Neural cell (in vitro differentiated cells): ENCODE results near the gene PRCC. TPM values are rescaled to one million over a fixed set of nuclear protein-coding genes. Genes with fewer than 3 reads are reported as not detected.
A peak's percentile ranks its signal among the peaks of the same experiment; 100 is the strongest.

ENCODE experiments used
- H2AFZ ChIP-seq: fragments of 200-600, 300-800 bp; sonication (generic), shearing (Covaris generic); 2 replicates; pipeline ENCODE4 v1.6.0; 2014; ENCODE audit warnings: low read depth, mild to moderate bottlenecking, antibody characterized with exemption, low read length, moderate library complexity
- H3F3A ChIP-seq: fragments of 200-600 bp; shearing (Covaris generic); 2 replicates; pipeline ENCODE4 v1.6.1; 2016; ENCODE audit warnings: mild to moderate bottlenecking, moderate library complexity, mixed read lengths, antibody characterized with exemption, low read length; ENCODE audit not compliant: insufficient read depth, poor library complexity, severe bottlenecking
- H3K27ac ChIP-seq: fragments of 200-600, 300-800 bp; sonication (generic), shearing (Covaris generic); 2 replicates; pipeline ENCODE4 v1.5.1; 2014; ENCODE audit warnings: mild to moderate bottlenecking, low read length, moderate library complexity
- H3K27me3 ChIP-seq: fragments of 300-800, 200-600 bp; sonication (generic), shearing (Covaris generic); 2 replicates; pipeline ENCODE4 v1.6.0; 2014; ENCODE audit warnings: mild to moderate bottlenecking, low read depth, low read length, moderate library complexity; ENCODE audit not compliant: insufficient read depth
- H3K36me3 ChIP-seq: fragments of 300-800, 200-600 bp; sonication (generic), shearing (Covaris generic); 2 replicates; pipeline ENCODE4 v1.5.1; 2014; ENCODE audit warnings: mild to moderate bottlenecking, antibody characterized with exemption, low read length, moderate library complexity; ENCODE audit not compliant: insufficient read depth
- H3K4me2 ChIP-seq: fragments of 300-800, 200-600 bp; sonication (generic), shearing (Covaris generic); 2 replicates; pipeline ENCODE4 v1.6.0; 2014; ENCODE audit warnings: mild to moderate bottlenecking, low read length
- H3K4me3 ChIP-seq: fragments of 300-800, 200-600 bp; sonication (generic), shearing (Covaris generic); 2 replicates; pipeline ENCODE4 v1.5.1; 2014; ENCODE audit warnings: mild to moderate bottlenecking, low read length, moderate library complexity
- H3K79me2 ChIP-seq: fragments of 200-600 bp; shearing (Covaris generic); replicated peaks from 2 replicates; pipeline ENCODE4 v1.6.0; 2014; ENCODE audit warnings: mild to moderate bottlenecking, low read length, moderate library complexity; ENCODE audit not compliant: insufficient read depth
- H3K9ac ChIP-seq: fragments of 300-800, 200-600 bp; sonication (generic), shearing (Covaris generic); 2 replicates; pipeline ENCODE4 v1.6.1; 2016; ENCODE audit warnings: mild to moderate bottlenecking, low read length, mixed read lengths
- H3K9me2 ChIP-seq: fragments of 200-600 bp; shearing (Covaris generic); 2 replicates; pipeline ENCODE4 v1.6.1; 2016; ENCODE audit warnings: mild to moderate bottlenecking, low read length, mixed read lengths; ENCODE audit not compliant: insufficient read depth
- H3K9me3 ChIP-seq: fragments of 200-600, 300-800 bp; sonication (generic), shearing (Covaris generic); 2 replicates; pipeline ENCODE4 v1.6.1; 2016; ENCODE audit warnings: mild to moderate bottlenecking, mixed run types, low read length, moderate library complexity, mixed read lengths
- H4K20me1 ChIP-seq: fragments of 200-600 bp; shearing (Covaris generic); 2 replicates; pipeline ENCODE4 v1.6.1; 2016; ENCODE audit warnings: mild to moderate bottlenecking, mixed run types; ENCODE audit not compliant: insufficient read depth
- EP300 ChIP-seq: fragments of 450-650 bp; conservative IDR thresholded peaks from 2 replicates; pipeline ENCODE4 v1.6.1; 2014; ENCODE audit warnings: antibody characterized with exemption, mild to moderate bottlenecking, moderate library complexity; ENCODE audit not compliant: poor library complexity, severe bottlenecking
- EZH2 ChIP-seq: fragments of 200-600, 300-800 bp; shearing (Covaris generic), sonication (generic); IDR thresholded peaks from 2 replicates; pipeline ENCODE4 v1.6.1; 2014; ENCODE audit warnings: antibody characterized with exemption, low read length, borderline replicate concordance, mild to moderate bottlenecking; ENCODE audit not compliant: insufficient read depth, poor library complexity, severe bottlenecking
- MXI1 ChIP-seq: fragments of 450-650 bp; conservative IDR thresholded peaks from 2 replicates; pipeline ENCODE4 v1.6.1; 2014; ENCODE audit warnings: antibody characterized with exemption, mild to moderate bottlenecking; ENCODE audit not compliant: poor library complexity, severe bottlenecking
- POLR2AphosphoS5 ChIP-seq: IDR thresholded peaks from 2 replicates; pipeline ENCODE4 v1.6.1; 2012
- RAD21 ChIP-seq: fragments of 450-650 bp; conservative IDR thresholded peaks from 2 replicates; pipeline ENCODE4 v1.6.1; 2014; ENCODE audit warnings: antibody characterized with exemption, mild to moderate bottlenecking, moderate library complexity
- SMC3 ChIP-seq: fragments of 450-650 bp; conservative IDR thresholded peaks from 2 replicates; pipeline ENCODE4 v1.6.1; 2014; ENCODE audit warnings: antibody characterized with exemption, mild to moderate bottlenecking, moderate library complexity; ENCODE audit not compliant: poor library complexity
- TAF1 ChIP-seq: IDR thresholded peaks from 2 replicates; pipeline ENCODE4 v1.6.1; 2012; ENCODE audit warnings: low read depth
- polyA plus RNA-seq: library from polyadenylated mRNA; depleted of rRNA; stranded (reverse); fragments of >200 nt; gene quantifications from 2 replicates; pipeline ENCODE4 v1.2.3, GENCODE V29; 2014
- TF ChIP-seq, protein P1 (sequence below): fragments of 450-650 bp; IDR thresholded peaks from 2 replicates; pipeline ENCODE4 v1.5.1; 2014; ENCODE audit warnings: antibody characterized with exemption, mild to moderate bottlenecking, moderate library complexity; ENCODE audit not compliant: poor library complexity, severe bottlenecking
- TF ChIP-seq, protein P2 (sequence below): IDR thresholded peaks from 2 replicates; pipeline ENCODE4 v1.6.1; 2012; ENCODE audit warnings: borderline replicate concordance

PRCC gene
- polyA plus RNA-seq, 1 donor from 2014 or later, result 17.5 TPM

DNA sequence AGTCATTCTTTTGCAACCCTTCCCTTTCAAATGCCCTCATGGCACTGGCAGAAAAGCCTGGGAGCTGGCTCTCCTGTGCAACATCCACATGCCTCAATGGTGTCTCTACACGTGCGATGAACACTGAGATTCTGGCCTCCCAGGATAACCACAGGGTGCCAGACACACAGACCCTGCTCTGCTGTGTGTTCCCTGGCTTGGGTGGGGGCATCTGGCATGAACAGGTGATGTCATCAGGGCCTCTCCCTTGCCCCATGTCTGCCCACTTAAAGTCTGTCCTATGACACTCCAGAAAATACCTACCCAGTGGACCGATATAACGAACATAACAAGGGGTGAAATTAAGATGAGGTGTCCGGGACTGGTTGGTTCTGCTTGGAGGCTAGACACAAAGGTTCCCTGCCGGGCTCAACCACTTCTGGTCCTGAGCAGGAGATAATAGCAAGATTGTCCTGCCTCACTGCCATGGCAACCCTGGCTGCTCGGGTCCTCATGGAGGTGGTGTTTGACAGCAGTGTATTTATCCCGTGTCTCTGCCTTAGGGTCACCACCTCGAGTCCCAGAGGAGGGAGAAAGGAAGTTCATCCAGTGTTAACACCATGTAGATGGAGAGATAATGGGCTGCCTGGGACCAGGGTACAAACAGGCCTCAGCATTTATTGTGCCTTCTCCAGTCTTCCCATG is 72.2 kb downstream of the PRCC start:
- Histone ChIP-seq H3K9me3 (no peaks in the 10 kb centered on the region), H3K4me2 (no peak overlapping the region), H4K20me1 (no peaks in the 10 kb centered on the region), H3K27me3 (peaks cover 16% of the 10 kb centered on the region), H3K9me2 (no peaks in the 10 kb centered on the region), H3K36me3 (no peaks in the 10 kb centered on the region), H2AFZ (no peak overlapping the region), H3K79me2 (no peaks in the 10 kb centered on the region), H3K4me3 (no peak overlapping the region), H3F3A (no peaks in the 10 kb centered on the region), H3K27ac (peak overlapping the region; percentile 51), H3K9ac (peak overlapping the region; percentile 31)
- TF ChIP-seq POLR2AphosphoS5 (no peak), MXI1 (no peak), TAF1 (no peak), EP300 (peak; percentile 20), RAD21 (no peak), EZH2 (no peak)
- TF ChIP-seq, protein P1, sequence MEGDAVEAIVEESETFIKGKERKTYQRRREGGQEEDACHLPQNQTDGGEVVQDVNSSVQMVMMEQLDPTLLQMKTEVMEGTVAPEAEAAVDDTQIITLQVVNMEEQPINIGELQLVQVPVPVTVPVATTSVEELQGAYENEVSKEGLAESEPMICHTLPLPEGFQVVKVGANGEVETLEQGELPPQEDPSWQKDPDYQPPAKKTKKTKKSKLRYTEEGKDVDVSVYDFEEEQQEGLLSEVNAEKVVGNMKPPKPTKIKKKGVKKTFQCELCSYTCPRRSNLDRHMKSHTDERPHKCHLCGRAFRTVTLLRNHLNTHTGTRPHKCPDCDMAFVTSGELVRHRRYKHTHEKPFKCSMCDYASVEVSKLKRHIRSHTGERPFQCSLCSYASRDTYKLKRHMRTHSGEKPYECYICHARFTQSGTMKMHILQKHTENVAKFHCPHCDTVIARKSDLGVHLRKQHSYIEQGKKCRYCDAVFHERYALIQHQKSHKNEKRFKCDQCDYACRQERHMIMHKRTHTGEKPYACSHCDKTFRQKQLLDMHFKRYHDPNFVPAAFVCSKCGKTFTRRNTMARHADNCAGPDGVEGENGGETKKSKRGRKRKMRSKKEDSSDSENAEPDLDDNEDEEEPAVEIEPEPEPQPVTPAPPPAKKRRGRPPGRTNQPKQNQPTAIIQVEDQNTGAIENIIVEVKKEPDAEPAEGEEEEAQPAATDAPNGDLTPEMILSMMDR, result no peak
- TF ChIP-seq, protein P2, sequence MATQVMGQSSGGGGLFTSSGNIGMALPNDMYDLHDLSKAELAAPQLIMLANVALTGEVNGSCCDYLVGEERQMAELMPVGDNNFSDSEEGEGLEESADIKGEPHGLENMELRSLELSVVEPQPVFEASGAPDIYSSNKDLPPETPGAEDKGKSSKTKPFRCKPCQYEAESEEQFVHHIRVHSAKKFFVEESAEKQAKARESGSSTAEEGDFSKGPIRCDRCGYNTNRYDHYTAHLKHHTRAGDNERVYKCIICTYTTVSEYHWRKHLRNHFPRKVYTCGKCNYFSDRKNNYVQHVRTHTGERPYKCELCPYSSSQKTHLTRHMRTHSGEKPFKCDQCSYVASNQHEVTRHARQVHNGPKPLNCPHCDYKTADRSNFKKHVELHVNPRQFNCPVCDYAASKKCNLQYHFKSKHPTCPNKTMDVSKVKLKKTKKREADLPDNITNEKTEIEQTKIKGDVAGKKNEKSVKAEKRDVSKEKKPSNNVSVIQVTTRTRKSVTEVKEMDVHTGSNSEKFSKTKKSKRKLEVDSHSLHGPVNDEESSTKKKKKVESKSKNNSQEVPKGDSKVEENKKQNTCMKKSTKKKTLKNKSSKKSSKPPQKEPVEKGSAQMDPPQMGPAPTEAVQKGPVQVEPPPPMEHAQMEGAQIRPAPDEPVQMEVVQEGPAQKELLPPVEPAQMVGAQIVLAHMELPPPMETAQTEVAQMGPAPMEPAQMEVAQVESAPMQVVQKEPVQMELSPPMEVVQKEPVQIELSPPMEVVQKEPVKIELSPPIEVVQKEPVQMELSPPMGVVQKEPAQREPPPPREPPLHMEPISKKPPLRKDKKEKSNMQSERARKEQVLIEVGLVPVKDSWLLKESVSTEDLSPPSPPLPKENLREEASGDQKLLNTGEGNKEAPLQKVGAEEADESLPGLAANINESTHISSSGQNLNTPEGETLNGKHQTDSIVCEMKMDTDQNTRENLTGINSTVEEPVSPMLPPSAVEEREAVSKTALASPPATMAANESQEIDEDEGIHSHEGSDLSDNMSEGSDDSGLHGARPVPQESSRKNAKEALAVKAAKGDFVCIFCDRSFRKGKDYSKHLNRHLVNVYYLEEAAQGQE, result no peak

DNA sequence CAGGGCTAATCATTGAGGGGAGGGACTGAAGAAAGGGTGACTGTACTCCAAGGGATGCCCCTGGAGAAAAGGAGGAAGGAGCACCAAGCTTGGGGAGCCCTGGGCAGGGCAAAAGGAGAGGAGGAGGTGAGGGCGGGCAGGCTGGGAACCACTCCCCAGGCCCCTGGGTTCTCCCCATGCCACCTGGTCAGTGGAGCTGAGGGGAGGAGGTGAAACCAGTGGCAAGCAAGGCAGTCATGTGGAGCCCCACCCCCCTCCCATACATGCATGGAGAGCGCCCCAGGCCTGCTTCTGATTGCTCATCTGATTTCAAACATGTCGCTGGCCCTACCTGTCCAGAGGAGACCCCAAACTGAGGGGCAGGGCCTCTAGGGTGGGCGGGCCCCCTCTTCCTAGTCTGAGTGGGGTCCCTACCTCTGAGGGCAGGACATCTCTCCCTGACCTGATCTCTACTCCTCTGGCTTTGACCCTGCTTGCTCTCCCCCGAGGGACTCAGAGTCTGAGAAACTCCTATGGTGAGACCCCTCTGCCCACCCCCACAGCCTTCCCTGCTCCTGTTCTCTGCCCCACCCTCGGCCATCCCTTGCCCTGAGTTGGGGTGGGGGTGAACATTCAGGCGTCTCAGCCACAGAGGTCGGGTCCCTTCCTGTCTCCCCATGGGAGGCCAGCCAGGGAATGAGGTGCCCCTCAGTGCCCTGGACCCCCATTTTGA is 73.0 kb downstream of the PRCC start:
- H3K27ac ChIP-seq, result peak overlapping the region; percentile 36
- no peak overlapping the region for H2AFZ ChIP-seq
- no peak overlapping the region for H3K9ac ChIP-seq
- H3K9me3 ChIP-seq, result no peaks in the 10 kb centered on the region
- no peak overlapping the region for H3K4me2 ChIP-seq
- peaks cover 24% of the 10 kb centered on the region for H3K27me3 ChIP-seq
- TF ChIP-seq, protein P1, result no peak
- TF ChIP-seq EZH2 (no peak), SMC3 (no peak), TAF1 (no peak), MXI1 (no peak), EP300 (no peak)
- TF ChIP-seq, protein P2, result no peak
- H3K4me3 ChIP-seq, result no peak overlapping the region
- no peaks in the 10 kb centered on the region for H3K36me3 ChIP-seq
- H3F3A ChIP-seq, result no peaks in the 10 kb centered on the region
- H3K9me2 ChIP-seq, result no peaks in the 10 kb centered on the region
- no peaks in the 10 kb centered on the region for H3K79me2 ChIP-seq
- no peaks in the 10 kb centered on the region for H4K20me1 ChIP-seq
